Heart left ventricle (tissue), 16 donors: ENCODE results near the gene EDN3. TPM values are rescaled to one million over a fixed set of nuclear protein-coding genes. Genes with fewer than 3 reads are reported as not detected.

ENCODE experiments used
- ATAC-seq, 4 donors: fragments of 200-7000 bp; cut with Tn5 transposase; one replicate each; pipeline ENCODE4 v1.9.1; 2020 to 2022; ENCODE audit warnings: moderate library complexity in 4 of 4, mild to moderate bottlenecking in 3 of 4, moderate number of reproducible peaks in 1 of 4
- DNase-seq, 5 donors: peaks; one replicate each; pipeline ENCODE4 v3.0.0-alpha.2; 2020
- H3K27ac ChIP-seq, 12 donors: fragments of 200-600 bp; sonication (generic) in 4 of 12; one replicate each; pipeline versions ENCODE4 v1.5.0 to v1.8.0; 2016 to 2022; ENCODE audit warnings: mild to moderate bottlenecking in 2 of 12
- H3K27me3 ChIP-seq, 9 donors: fragments of 200-600 bp; sonication (generic) in 2 of 9; one replicate each; pipeline versions ENCODE4 v1.5.1 to v1.8.0; 2016 to 2022; ENCODE audit warnings: mild to moderate bottlenecking in 3 of 9
- H3K36me3 ChIP-seq, 9 donors: fragments of 200-600 bp; sonication (generic) in 2 of 9; one replicate each; pipeline versions ENCODE4 v1.5.0 to v1.8.0; 2018 to 2022; ENCODE audit warnings: mild to moderate bottlenecking in 2 of 9
- H3K4me1 ChIP-seq, 12 donors: fragments of 200-600 bp; sonication (generic) in 4 of 12; one replicate each; pipeline versions ENCODE4 v1.5.0 to v1.8.0; 2016 to 2022; ENCODE audit warnings: mild to moderate bottlenecking in 3 of 12
- H3K4me3 ChIP-seq, 12 donors: fragments of 200-600 bp; sonication (generic) in 4 of 12; one replicate each; pipeline versions ENCODE4 v1.5.0 to v1.8.0; 2017 to 2022; ENCODE audit warnings: mild to moderate bottlenecking in 9 of 12, moderate library complexity in 4 of 12
- H3K9me3 ChIP-seq, 12 donors: fragments of 200-600 bp; sonication (generic) in 4 of 12; one replicate each; pipeline versions ENCODE4 v1.5.0 to v1.8.0; 2016 to 2022; ENCODE audit warnings: mild to moderate bottlenecking in 1 of 12
- CTCF ChIP-seq, 12 donors: fragments of 200-600 bp; sonication (generic) in 4 of 12; IDR thresholded peaks; one replicate each; pipeline versions ENCODE4 v1.5.0 to v1.8.0; 2018 to 2022; ENCODE audit warnings: antibody characterized with exemption in 12 of 12, mild to moderate bottlenecking in 5 of 12
- POLR2A ChIP-seq, 2 donors: fragments of 450-650 bp; IDR thresholded peaks; one replicate each; pipeline ENCODE4 v1.6.1; 2017; ENCODE audit warnings: antibody characterized with exemption in 2 of 2, mild to moderate bottlenecking in 2 of 2, moderate library complexity in 2 of 2
- WGBS, 4 donors: extraction: QIAGEN DNeasy Blood & Tissue Kit in 2 of 4; methylation state at CpG; one replicate each; pipeline versions ENCODE4 v1.1.5 to v1.1.7; 2013 to 2018; 5-methylcytosine and 5-hydroxymethylcytosine counted together
- intact Hi-C, 10 donors: fragments of 100-400 bp; cut with DNase I; formaldehyde crosslinking; loops; one replicate each; pipeline versions ENCODE4 v1.11.1 to v1.14.2; 2022
- polyA plus RNA-seq, 2 donors: library from polyadenylated mRNA; stranded (reverse); fragments of 200-250 nt; gene quantifications; one replicate each; pipeline ENCODE4 v1.2.3, GENCODE V29; 2013
- total RNA-seq, 9 donors: library from RNA; depleted of rRNA in 2 of 9; stranded (reverse); fragments of >200 nt in 2 of 9; fragmentation: NEBNext Ultra II Directional in 3 of 9; extraction: Animal tissue kit (Norgen Biotek cat#: 25700) in 3 of 9; gene quantifications; one replicate each; pipeline versions ENCODE4 v1.1.0 to v1.2.4, GENCODE V29; 2016 to 2023
- donor health status: ischemic (EF 13 %, LVEDD 7.1; RV severe dilation, severe dysfunction).
- donor health status: healthy with polysubstance abuse.
- donor health status: DM: no; HTN: yes; CAD: no.
- donor health status: DM: no; HTN: no; CAD: no.
- donor health status: ischemic (EF 25% LVEDD 6.9; RV normal size, moderate dysfunction).
- donor health status: ischemic (EF 25% LVEDD 5.7; RV mildly dilated, moderate dysfunction).
- donor health status: healthy.
- donor health status: DM: yes; HTN: yes; CAD: no.
- donor health status: ischemic (EF 35%, LVEDD 5.7; RV mildly dilated, moderate dysfunction).
- donor health status: nonischemic (EF 11% LVEDD 7.7; RV severe dilation, severe dysfunction).
- donor health status: DM: yes; HTN: yes; CAD: no.
- donor health status: PGD.
- donor health status: ischemic (EF 29% LVEDD 5.4; RV normal size, mild dysfunction).
- donor health status: nonischemic (EF 23%, LVEDD 6.1; RV moderate dilation, normal function).

Gene EDN3
- total and polyA plus RNA-seq, 11 donors, result 0.07 to 0.17 TPM; not detected in 9

- no peaks in the 10 kb centered on the region for H3K4me1 ChIP-seq
- 82 to 87% (median 83%) methylated on average over 5 of the region's 5 CpGs for WGBS, 4 donors
- ATAC-seq, result no peak
- H3K27ac ChIP-seq, result no peak overlapping the region
- intact Hi-C loops, result no loop called here
- TF ChIP-seq POLR2A (IDR thresholded peaks at IDR 0.05) (no peak), CTCF (IDR thresholded peaks at IDR 0.05) (no peak)
- no peak for DNase-seq
- H3K27me3 ChIP-seq, result peaks cover 0 to 18% (median 0%) of the 10 kb centered on the region in 9 donors
- no peak overlapping the region for H3K4me3 ChIP-seq
- no peaks in the 10 kb centered on the region for H3K9me3 ChIP-seq
- H3K36me3 ChIP-seq, result no peaks in the 10 kb centered on the region
Measured at GRCh38 chr20:59284470-59284869, 15.9 kb upstream of the EDN3 start.

DNA sequence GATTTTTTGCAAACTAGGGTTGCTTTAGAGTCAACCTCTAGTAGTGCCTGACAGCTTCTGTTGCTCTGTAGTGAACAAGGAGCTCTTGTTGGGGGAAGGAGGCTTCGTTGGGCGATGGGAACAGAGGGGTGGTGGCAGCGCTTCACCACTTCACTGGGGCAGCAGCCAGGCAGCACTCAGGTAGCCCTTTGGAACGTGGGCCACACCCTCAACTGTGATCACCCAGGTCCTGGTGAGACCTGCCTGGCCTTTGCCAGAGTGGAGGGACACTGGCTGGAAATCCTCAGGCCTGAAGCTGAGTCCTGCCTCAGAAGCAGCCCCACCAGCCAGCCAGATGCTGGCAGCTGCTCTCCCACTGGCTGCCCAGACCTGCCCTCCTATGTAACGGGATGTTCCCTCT, 10.4 kb upstream of the EDN3 start:
- intact Hi-C loops, result no loop called here
- no peaks in the 10 kb centered on the region for H3K9me3 ChIP-seq
- DNase-seq (no peak), ATAC-seq (no peak)
- H3K27me3 ChIP-seq, result peaks cover 0 to 28% (median 6%) of the 10 kb centered on the region in 9 donors
- TF ChIP-seq CTCF (IDR thresholded peaks at IDR 0.05), result no peak
- TF ChIP-seq POLR2A (IDR thresholded peaks at IDR 0.05), result no peak
- WGBS, 4 donors, result 75 to 88% (median 79%) methylated on average over 4 to 5 of the region's 5 CpGs
- H3K4me1 ChIP-seq, result no peaks in the 10 kb centered on the region
- no peaks in the 10 kb centered on the region for H3K36me3 ChIP-seq
- H3K4me3 ChIP-seq, result no peak overlapping the region
- H3K27ac ChIP-seq, result no peak overlapping the region

DNA sequence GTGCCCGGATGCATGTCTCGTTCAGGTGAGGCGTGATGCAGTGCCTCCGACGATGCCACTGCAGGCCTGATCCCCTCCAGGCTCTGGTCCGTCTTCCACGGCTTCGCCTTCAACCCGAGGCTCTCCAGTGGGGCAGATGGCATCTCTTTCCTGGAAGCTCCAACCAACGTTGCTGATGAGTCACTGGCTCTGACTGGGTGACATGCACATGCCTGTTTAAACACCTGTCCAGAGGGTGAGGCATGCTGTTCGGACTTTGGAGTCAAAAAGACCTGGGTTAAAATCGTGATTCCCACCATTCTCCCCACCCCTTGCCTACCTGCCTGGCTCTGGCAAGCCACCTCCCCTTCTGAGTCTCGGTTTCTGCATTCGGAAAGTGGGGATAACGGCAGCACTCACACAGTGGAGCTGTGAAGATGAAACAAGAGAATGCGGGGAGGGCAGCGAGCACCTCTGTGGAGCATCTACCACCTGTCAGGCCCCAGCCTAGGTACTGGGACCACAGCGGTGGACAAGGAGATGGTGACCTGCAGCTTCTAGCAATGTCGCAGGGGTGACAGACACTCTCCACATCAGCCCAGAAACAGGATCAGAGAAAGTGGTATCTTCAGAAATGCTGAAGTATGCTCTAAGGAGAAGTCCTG, 8.5 kb upstream of the EDN3 start:
- 85 to 91% (median 87%) methylated on average over 18 to 19 of the region's 19 CpGs for WGBS, 4 donors
- Histone ChIP-seq H3K36me3 (no peaks in the 10 kb centered on the region), H3K27me3 (peaks cover 0 to 28% (median 6%) of the 10 kb centered on the region in 9 donors), H3K27ac (no peak overlapping the region), H3K4me1 (no peaks in the 10 kb centered on the region), H3K4me3 (no peak overlapping the region), H3K9me3 (no peaks in the 10 kb centered on the region)
- intact Hi-C loops, result no loop called here
- no peak for TF ChIP-seq POLR2A (IDR thresholded peaks at IDR 0.05)
- TF ChIP-seq CTCF (IDR thresholded peaks at IDR 0.05), result no peak
- DNase-seq, result no peak
- no peak for ATAC-seq

- DNase-seq (no peak), ATAC-seq (no peak)
- peaks cover 7 to 62% (median 34%) of the 10 kb centered on the region in 9 donors for H3K27me3 ChIP-seq
- H3K9me3 ChIP-seq, result no peaks in the 10 kb centered on the region
- no peak overlapping the region for H3K27ac ChIP-seq
- peaks cover 0 to 6% (median 0%) of the 10 kb centered on the region in 12 donors for H3K4me1 ChIP-seq
- intact Hi-C loops, result no loop called here
- no peaks in the 10 kb centered on the region for H3K36me3 ChIP-seq
- H3K4me3 ChIP-seq, result no peak overlapping the region
- TF ChIP-seq POLR2A (IDR thresholded peaks at IDR 0.05) (no peak), CTCF (IDR thresholded peaks at IDR 0.05) (no peak)
- 55 to 64% (median 58%) methylated on average over 5 of the region's 5 CpGs for WGBS, 4 donors
Measured at GRCh38 chr20:59295531-59295930, 4.9 kb upstream of the EDN3 start.
